HS-5 (cell line): ENCODE measurements around the gene LRRK1.

Experiments
- DNase-seq: peaks from one replicate; pipeline ENCODE4 v3.0.0-alpha.2; 2012; ENCODE audit warnings: low read depth

LRRK1 gene, protein sequence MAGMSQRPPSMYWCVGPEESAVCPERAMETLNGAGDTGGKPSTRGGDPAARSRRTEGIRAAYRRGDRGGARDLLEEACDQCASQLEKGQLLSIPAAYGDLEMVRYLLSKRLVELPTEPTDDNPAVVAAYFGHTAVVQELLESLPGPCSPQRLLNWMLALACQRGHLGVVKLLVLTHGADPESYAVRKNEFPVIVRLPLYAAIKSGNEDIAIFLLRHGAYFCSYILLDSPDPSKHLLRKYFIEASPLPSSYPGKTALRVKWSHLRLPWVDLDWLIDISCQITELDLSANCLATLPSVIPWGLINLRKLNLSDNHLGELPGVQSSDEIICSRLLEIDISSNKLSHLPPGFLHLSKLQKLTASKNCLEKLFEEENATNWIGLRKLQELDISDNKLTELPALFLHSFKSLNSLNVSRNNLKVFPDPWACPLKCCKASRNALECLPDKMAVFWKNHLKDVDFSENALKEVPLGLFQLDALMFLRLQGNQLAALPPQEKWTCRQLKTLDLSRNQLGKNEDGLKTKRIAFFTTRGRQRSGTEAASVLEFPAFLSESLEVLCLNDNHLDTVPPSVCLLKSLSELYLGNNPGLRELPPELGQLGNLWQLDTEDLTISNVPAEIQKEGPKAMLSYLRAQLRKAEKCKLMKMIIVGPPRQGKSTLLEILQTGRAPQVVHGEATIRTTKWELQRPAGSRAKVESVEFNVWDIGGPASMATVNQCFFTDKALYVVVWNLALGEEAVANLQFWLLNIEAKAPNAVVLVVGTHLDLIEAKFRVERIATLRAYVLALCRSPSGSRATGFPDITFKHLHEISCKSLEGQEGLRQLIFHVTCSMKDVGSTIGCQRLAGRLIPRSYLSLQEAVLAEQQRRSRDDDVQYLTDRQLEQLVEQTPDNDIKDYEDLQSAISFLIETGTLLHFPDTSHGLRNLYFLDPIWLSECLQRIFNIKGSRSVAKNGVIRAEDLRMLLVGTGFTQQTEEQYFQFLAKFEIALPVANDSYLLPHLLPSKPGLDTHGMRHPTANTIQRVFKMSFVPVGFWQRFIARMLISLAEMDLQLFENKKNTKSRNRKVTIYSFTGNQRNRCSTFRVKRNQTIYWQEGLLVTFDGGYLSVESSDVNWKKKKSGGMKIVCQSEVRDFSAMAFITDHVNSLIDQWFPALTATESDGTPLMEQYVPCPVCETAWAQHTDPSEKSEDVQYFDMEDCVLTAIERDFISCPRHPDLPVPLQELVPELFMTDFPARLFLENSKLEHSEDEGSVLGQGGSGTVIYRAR (N-terminal part only)

DNA sequence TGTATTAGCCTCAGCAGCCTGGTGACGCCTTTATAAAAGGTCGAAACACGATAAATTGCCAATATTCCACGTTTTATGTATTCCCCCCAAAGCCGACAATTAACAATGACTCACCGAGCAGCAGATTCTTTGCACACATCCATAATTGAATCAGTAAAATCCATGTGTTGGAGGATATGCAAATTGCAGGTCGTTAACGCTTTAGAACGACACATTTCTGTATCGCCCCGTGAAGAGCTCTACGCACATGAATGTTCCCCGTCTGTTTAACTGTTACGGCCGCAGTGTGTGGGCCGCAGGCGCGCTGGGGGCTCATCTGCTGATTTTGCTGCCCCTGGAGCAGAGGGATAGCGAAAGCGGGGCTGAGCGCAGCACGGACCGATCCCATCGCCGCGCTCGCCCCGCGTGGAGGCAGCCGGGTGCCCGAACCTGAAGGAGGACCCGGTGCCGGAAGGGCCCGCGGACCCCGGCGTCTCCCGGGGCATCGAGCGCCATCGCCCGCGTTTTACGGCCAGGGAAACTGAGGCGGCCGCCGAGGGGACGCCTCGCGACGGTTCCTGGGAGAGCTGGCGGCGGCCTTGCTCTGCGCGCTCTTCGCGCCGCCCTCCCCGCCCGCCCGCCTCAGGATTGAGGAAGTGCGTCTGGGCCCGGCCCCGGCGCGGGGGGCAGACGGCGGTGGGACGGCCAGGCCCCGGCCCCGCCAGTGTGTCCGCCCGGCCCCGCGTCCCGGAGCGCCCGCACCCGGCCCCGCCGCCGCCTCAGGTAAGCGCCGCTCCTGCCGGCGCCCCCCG lies at the start of gene LRRK1:
LRRK1 (plus strand) TSS at position 668 of the 791 bp plus-strand sequence. CDS start 5,276 bp downstream, outside the sequence.
- peak; percentile 43 for DNase-seq

DNA sequence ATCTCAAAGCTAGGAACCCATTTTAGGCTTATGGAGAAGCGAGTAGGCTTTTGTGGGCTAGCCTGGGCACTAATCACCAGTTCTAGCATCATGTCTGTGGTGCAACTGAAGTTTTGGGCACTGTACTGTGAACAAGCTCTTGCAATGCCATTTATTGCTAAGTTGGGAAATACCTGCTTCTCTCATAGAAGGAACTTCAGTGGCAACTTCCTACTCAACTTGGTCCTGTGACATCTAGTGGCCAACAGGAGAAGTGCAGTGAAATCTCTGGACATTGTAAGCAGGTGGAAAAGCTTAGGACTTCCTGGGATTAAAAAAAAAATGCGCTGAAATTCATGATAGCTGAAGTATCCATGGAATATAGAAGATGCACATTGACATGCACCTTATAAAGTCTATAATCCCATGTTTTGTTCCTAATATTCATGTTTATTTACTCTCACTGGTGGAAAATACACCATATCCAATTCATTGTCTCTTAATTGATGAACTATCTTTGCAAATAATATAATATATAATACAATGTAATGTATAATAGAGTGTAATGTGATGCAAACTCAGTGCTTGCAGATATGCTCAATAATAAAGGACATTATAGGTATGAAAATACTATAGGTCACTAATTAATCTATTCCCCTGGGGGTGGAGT lies 46.0 kb upstream of the LRRK1 start:
- peak; percentile 71 for DNase-seq

DNA sequence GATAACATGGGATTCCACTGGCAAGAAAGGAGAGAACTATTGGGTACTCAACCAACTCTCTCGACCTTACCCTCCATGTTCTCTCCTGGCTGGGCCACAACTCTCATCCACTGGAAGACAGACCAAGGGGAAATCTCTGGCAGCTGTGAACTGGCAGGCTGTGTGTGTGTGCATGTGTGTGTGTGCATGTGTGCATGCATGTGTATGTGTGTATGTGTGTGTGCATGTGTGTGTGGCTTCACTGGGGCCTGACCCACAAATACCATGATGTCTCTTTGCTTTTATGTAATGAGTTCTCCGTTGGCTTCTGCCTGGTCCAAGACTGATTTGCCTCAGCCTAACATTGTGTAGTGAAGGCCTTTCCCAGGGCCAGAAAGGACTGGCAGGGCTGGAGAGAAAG lies 43.7 kb upstream of the LRRK1 start:
- DNase-seq: no peak

DNA sequence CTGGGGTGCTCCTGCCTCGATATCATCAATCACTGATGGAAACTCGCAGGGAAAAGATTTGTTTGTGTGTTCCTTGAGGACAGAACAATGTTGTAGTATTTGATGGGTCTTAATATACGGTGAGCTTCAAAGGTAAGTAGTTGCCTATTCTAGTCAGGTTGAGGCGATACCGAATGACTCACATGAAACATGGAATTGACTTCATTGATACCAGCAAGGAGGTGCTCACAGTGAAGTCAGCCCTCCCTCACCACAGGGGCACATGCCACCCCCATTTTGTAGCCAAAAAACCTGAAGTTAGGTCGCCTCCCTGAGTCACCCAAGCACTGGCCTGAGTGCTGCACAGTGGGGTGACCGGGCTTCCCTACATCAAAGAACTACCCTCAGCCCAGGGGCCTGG lies 43.2 kb upstream of the LRRK1 start:
- no peak for DNase-seq

DNA sequence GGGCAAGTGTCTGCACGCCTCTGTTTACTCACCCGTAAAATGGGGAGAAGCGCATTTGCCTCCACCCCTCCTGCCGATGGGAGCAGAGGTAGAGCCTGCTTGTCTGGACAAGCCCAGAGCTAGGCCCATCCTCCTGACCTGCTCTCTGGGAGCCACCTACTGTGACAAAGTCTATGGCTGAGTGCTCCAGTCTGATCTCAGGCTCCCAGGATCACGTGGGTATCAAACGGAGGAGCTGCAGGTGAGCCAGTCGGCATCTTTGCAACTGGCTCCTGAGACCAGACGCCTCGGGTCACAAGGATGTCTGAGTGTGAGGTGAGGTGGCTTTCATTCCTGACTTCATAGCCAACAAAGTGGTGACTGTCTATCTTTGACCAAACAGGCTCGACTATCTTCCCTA lies 41.6 kb upstream of the LRRK1 start:
- DNase-seq: no peak

DNA sequence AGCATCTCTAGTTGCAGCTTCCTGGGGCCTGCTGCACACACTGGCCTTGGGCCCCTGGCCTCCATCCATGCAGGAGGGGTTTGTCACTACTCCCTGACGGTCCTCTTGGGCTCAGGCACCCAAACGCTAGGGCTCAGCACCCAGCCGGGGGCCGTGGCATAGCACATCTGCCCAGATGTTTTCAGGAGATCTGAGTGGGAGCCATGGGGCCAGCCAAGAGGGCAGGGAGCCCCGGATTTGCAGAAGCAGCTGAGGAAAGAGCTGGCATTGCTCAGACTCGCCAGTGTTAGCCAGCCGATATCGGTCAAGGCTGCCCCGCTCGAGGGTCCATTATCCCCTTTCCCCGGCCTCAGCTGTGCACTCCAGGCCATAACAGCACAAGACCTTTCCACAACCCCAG lies 41.0 kb upstream of the LRRK1 start:
- no peak for DNase-seq

DNA sequence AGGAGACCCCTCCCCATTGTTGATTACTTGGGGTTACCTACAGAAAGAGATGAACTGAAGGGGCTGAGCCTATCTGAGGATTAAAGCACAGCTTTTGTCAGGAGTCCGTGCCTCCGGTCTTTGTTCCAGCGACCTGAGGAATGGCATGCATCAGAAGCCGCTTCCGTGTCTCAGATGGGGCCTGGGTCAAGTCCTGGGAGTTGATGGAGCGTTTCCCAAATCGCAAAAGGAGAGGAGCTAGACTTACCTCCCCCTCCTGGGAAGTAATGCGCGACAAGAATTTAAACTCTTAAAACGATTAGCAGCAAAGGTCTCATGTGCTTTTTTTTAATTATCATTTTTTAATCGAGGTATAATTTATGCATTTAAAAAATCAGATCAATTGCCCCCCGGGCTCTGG lies 40.5 kb upstream of the LRRK1 start:
- DNase-seq: no peak

DNA sequence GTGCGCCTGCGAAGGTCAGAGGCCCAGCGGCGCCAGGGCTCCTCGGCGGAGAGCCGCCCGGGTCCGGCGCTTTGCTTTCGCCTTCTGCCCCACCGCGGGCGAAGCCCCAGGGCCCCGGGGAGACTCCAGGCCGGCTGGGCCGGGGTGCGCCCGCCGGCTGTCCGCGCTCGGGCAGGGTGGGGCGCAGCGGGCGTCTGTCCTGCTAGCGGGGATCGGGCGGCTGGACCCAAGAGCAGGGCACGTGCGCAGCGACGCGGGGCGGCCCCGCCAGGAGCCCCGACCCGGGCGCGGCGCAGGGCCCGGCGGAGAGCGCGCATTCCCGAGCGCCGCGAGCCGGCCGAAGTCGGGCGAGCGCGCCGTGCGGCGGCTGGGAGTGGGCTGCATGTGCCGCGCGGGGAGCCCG lies 40.1 kb upstream of the LRRK1 start:
- DNase-seq: no peak

DNA sequence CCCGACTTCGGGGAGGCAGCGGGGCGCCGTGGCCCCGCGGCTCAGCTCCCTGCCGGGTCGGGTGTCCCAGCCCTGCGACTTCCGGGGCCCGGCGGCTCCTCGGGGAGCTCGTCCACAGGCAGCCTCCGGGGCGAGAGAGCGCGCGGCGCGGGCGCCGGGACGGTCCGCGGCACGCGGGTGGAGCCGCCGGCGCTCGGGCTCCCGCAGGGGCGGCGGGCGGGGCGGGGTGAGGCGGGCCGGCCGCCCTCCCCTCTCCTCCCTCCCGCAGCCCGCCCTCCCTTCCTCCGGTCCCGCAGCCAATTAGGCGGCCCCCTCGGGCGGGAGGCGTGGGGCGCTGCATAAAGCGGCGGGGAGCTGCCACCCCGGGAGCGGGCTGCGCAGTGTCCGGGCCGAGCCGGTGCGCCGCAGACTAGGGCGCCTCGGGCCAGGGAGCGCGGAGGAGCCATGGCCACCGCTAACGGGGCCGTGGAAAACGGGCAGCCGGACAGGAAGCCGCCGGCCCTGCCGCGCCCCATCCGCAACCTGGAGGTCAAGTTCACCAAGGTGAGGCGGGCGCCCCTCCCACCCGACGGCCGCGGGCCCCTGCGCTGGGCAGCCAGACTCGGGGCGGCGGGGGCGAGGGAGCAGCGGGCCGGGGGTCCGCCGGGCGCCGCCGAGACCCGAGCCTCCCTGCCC lies 39.6 kb upstream of the LRRK1 start, which contains the start of gene ALDH1A3:
ALDH1A3 (plus strand) TSS at position 368 of the 675 bp plus-strand sequence; CDS start at position 445, 77 bp downstream.
- DNase-seq: no peak

DNA sequence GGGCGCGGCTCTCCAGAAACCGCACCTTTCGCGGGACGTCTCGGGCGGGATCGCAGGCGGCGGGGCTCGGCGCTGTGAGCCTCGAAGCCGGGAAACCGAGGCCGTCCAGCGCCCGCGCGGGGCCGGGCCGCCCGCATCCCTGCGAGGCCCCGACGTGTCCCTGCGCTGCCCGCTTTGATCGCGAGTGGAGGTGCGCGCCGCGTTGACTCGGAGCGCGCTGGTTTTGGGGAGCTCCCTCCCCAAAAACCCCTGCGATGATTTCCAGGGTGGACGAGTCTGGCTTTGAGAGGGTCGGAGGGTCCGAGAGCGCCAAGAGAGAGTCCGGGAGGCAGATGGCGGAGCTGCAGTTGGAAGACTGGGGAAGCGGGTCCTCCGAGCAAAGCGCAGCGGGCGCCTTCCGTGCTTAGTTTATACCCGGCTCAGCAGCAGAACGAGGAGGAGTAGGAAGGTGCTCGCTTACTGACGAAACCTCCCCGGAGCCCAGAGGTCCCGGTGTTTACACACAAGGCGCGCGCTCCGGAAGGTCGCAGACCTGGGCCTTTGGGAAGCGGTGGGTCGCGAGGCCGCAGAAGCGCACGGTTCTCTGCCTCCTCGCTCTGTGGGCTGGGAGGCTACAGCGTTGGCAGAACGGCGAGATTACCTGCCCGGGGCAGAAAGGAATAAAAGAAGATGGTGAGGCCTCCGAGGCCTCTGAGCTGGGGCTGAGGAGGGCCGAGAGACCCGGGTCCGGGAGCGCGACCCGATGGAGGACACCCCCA lies 38.8 kb upstream of the LRRK1 start:
- no peak for DNase-seq

DNA sequence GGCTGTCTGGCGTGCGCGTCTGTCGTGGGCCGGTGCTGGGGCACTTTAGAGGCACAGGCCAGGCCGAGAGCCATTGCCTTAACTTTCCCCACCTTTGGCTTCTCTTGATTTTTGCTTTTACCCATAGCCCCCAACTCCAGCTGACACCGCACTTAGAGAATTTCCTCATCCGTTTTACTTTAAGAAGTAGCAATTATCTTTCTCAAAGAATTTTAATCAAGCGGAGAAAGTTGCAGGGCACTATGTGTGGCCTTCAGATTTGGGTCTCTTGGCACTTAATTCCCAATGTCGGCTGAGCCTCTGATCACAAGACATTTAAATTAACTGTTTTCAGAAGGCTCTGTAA lies 38.3 kb upstream of the LRRK1 start:
- DNase-seq: no peak

DNA sequence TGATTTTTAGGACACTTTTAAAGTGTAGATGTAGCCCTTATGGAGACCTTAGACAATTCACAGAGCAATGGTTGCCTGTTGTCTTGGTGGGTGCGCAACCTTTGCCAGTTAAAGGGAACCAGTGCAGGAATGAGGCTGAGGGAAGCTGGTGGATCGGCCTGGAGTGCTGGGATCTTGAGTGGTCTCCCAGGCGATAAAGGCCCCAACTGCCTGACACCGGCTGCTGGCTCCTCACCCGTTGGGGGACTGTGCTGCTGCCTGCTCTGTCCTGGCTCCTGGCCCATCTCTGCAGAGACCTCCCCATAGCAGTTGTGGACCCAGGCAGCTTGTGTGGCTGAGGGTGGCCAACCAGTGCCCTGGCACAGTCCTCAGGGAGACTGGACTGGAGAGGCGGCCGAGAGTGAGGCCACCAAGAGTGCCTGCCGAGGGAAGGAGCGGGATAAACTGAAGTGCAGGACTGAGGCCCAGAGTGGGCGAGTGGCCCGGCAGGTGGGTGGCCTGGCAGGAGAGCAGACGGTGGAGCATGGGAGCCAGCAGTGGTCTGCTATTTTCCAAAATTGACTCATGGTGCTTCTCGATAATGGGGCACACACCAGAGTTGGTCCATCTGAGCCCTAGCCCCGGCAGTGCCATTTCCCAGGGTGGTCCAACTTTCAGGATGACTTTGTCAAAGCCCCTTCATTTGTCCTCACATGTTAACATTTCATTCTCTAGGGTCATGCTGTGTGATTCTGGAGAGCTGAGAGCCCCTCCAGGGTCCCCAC lies 37.4 kb upstream of the LRRK1 start:
- no peak for DNase-seq

DNA sequence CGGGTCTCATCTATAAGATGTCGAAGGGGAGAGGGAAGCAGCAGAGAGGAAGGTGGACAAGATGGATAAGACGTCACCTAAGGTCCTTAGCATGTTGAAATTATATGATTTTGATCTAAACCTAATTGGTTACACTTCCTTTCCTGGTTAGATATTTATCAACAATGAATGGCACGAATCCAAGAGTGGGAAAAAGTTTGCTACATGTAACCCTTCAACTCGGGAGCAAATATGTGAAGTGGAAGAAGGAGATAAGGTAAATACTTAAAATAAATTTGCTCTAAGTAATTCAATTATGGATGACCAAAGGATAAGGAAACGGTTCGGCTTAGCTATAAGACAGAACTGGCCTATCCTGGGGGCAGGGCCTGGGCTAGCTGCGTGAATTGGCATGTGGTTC lies 34.0 kb upstream of the LRRK1 start:
- DNase-seq: no peak

DNA sequence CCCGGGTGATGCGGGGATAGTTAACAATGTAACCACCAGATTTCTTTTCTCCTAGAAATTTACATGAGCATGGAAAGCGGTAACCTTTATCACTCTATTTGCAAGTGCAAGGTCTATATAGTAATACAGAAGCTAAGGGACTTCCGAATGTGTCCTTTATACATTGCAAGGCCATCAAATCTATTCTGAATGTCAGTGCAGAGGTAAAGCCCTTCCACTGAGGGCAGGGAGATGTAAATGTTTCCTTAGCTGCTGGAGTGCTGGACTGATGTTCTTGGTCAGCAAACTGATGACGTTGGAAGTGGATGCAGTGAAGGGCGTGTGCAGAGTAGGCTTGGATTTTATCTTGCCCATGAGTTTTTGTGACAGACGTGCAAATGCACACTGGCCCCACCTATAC lies 33.3 kb upstream of the LRRK1 start:
- no peak for DNase-seq

DNA sequence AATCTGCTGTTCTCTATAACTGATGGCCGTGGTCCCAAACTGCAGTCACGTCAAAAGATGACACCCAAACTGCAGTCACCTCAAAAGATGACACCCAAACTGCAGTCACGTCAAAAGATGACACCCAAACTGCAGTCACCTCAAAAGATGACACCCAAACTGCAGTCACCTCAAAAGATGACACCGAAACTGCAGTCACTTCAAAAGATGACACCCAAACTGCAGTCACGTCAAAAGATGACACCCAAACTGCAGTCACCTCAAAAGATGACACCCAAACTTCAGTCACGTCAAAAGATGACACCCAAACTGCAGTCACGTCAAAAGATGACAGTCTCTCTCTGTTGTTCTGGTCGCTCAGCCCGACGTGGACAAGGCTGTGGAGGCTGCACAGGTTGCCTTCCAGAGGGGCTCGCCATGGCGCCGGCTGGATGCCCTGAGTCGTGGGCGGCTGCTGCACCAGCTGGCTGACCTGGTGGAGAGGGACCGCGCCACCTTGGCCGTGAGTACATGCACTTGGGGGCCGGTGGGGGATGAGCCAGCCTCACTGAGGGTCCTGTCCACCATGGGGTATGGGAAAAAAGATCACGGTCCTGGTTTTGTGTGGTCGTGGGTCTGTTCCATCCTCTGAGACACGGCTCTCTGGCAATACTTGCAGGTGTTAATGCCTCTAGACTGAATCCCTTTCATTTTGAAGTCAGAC lies 31.8 kb upstream of the LRRK1 start:
- no peak for DNase-seq

DNA sequence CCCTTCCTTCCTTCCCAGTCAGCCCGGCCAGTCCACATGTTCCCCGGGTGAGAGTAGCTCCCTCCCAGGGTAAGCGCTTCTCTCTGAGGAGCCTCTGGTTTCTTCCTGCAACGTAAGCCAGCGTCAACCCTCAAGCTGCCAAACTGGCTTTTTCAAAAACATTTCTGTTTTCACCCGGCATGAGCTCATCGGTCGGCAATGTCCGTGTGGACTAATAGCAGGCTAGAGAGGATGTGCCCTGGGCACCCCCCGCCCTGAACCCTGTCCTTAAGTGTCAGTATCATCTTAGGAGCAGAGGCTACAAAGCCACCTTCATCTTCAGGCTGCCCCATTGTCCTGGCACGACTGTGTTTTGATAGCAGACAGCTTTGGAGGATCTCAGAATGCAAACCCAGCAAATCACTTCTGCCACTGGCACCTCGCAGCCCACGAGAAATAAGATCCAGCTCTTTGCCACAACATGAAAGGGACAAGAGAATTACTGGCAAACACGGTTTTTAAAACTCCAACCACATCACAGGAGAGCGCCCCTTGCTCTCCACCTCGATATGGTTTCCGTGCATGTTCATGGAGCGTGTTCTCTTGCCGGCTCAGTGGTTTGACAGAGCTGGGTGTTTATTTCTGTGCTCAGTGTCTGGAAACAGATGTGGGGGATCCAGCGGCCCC lies 29.6 kb upstream of the LRRK1 start:
- peak; percentile 40 for DNase-seq

DNA sequence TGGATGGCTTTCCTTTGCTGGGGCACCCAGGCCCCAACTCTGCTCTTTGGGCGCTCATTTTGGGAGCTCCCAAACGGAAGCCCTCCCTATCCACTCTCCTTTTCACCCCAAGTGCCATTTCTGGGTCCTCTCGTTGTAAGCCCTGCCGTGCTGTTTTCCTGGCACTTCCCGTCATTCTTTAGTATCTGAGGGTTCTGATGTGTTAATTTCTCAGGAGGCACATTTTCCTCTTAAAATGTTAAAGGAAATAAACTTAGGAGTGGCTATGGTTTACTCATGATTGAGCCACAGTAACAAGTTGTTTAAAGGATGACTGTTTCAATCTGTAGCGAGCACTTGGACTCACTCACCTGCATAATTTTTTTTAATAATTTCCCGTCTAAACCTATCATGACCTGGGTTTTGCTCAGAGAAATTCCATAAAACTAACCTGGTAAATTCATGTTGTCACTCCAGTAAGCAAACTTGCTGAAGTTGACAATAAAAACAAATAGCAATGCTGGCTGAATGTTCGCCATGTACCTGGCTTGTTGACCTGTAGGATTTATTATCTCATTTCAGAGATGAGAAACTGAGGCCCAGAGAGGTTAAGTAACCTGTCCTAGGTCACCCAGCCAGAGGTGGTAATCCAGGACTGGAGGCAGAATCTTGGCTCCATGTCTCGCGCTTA lies 29.0 kb upstream of the LRRK1 start:
- DNase-seq: no peak
